ENCODE measurements around the gene SPI1.

SPI1 gene

GRCh38 chr11:47387944-47388696, 9.8 kb upstream of the SPI1 start:
- no peak for DNase-seq

DNA sequence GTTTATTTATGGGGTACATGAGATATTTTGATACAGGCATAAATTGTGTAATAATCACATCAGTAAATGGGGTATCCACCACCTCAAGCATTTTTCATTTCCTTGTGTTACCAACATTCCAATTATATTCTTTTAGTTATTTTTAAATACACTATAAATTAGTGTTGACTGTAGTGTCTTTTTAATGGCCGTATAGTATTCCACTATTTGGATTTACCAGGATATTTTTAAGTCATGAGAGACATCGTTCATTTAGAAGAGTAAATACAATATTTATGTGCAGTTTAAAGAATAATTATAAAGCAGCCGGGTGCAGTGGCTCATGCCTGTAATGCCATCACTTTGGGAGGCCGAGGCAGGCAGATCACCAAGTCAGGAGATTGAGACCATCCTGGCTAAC, 6.2 kb upstream of the SPI1 start:
- no peak for DNase-seq

GRCh38 chr11:47383071-47383470, 4.7 kb upstream of the SPI1 start:
- no peak for DNase-seq

GRCh38 chr11:47380078-47380477, 1.7 kb upstream of the SPI1 start:
- no peak for DNase-seq

DNA sequence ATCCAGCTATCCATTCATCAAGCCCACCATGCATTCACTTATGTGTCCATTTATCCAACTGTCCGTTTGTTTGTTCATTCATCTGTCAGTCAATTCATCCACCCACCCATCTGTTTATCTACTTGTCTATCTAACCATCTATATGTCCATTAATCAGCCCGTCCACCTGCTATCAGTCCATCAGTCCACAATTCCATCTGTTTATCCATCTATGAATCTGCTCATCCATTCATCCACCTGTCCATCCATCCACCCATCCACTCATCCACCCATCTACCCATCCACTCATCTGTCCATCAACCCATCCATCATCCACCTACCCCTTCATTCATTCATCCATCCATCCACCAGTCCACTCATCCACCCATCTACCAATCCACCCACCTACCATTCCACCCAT, 970 bp upstream of the SPI1 start:
- DNase-seq, result no peak

GRCh38 chr11:47378836-47379170, 456 bp upstream of the SPI1 start:
- no peak for DNase-seq

DNA sequence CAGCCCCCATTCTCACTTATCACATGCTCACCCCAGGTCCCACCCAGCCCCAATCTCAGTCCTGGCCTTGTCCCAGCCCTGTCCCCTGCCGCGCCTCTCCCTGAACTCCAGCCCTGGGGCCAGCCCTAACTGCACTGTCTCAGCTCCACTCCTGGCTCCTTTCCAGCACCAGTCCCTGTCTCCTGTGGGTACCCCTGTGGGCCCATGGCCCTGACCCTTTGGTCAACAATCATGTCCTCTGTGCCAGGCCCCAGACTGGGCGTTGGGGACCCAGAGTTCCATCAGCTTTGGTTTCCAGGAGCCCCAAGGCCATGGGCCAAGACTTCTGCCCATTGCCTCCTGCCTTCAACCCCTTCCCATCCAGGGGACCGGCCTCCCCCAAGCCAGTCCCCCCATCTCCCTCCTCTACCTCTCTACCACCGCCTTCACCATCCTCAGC, 757 bp downstream of the SPI1 start:
- DNase-seq, result no peak

GRCh38 chr11:47376525-47377371, 1.6 kb downstream of the SPI1 start:
- no peak for DNase-seq

GRCh38 chr11:47376107-47376524, 2.2 kb downstream of the SPI1 start:
- DNase-seq, result no peak

- no peak for DNase-seq
These were observed 2.7 kb downstream of the SPI1 start for GRCh38 chr11:47375546-47376085.

- DNase-seq, result no peak
These were observed 3.3 kb downstream of the SPI1 start for GRCh38 chr11:47375020-47375419.

- DNase-seq, result no peak
These were observed 3.7 kb downstream of the SPI1 start for GRCh38 chr11:47374720-47375019.

GRCh38 chr11:47373876-47374719, 4.2 kb downstream of the SPI1 start:
- peak; percentile 62 for DNase-seq

DNA sequence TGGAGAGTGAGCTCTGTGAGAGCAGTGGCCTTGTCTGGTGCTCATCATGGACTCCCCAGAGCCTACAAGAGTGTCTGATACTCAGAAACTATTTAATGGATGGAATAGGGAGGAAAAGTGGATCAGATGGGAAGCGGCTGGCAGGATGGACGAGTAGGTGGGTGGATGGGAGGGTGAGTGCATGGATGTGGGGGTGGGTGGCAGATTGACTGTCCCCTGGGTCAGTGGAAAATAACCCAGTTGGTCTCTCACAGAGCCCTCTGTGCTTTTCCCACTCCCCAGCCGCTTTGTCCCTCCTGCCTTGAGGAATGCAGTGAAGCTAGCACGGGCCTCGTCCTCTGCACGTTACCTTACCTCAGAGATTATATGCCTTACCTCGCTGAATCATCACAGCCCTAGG, 5.9 kb downstream of the SPI1 start:
- DNase-seq, result no peak

DNA sequence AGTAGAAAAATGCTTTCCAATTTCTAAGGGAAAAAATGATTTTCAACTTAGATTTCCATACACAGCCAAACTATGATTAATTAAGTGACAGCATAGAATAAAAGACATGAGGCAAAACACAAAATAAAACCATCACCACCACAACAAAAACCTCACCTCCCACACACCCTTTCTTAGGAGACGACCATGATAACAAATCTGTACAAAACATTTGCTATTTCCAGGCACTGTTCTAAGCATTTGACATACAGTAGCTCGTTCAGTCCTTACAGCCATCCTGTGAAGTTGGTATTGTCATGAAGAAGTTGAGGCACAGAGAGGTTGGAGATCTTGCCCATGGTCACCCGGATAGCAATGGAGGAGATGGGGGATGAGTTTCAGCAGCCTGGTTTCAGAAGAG, 8.7 kb downstream of the SPI1 start:
- no peak for DNase-seq

DNA sequence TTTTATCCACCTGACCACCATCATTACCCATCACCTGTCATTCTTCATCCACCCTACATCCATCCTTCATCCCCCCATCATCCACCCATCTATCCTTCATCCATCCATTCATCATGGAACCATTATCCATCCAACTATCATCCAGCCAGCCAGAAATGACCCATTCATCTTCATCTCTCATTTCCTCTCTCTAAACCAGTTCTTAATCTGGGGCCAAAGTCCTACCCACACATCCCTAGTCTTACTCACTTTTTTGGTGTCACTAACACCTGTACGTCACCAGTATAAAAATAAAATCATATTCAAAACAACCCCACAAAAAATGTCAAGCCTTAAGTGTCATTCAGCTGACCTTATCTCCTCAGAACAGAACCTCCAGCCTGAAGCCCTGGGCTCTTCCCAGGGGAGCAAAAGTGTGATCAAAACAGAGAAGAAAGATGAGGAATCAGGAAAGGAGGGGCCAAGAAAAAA, 12.3 kb downstream of the SPI1 start:
- no peak for DNase-seq

- DNase-seq, result no peak
These were observed 16.9 kb downstream of the SPI1 start for GRCh38 chr11:47361419-47361818.

GRCh38 chr11:47360341-47360740, 18.0 kb downstream of the SPI1 start:
- DNase-seq, result no peak

DNA sequence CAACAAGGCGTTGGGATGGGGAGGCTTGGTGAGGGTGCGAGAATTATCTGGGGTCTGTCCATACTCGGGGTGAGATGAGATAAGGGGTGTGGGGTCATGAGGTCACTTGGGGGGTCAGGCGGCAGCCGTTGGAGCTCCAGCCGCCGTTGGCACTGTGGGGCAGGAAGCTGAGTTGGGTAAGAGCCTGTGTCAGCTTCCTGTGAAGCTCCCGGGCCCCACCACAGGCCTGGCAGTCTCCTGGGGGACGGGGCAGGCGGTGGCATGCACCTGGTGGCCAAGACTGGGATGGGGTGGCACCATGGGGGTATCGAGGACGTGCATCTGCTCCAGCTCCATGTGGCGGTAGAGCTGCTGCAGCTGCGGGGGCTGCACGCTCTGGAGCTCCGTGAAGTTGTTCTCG, 18.8 kb downstream of the SPI1 start:
- DNase-seq, result no peak

- no peak for DNase-seq
These were observed 19.2 kb downstream of the SPI1 start for GRCh38 chr11:47359162-47359561.

- DNase-seq, result no peak
These were observed 19.7 kb downstream of the SPI1 start for GRCh38 chr11:47358731-47359051.

DNA sequence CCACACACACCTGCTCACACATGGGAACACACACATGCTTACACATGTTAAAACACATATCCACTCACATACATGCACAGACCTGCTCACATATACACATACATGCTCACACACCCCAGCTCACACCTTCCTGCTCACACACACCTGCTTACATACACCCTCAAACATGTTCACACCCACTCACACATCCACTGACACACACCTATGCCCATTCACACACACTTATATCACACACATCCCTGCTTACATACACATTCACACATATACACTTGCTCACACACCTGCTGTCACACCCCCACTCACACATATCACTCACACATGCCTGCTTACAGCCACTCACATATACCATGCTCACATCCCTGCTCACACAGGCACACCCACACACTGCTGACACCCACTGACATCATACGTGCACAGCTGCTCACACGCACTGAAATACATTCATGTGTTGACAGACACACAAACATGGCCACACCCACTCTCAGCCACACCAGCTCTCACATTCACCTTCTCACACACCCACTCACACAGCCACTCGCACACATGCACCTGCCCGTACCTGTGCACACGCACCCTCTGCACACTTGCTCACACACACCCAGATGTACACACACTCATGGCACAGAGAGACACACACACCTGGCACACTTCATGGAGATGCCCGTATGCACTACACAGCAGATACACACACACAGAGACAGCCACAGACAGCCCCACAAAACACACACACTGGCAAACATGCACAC, 20.2 kb downstream of the SPI1 start:
- no peak for DNase-seq

GRCh38 chr11:47356998-47357329, 21.4 kb downstream of the SPI1 start:
- no peak for DNase-seq
